Measurements from ENCODE around the gene METTL15.
"Not testable (repeated sequence)": the region's sequence is repeated elsewhere in the genome, so short reads cannot be mapped to it uniquely, and the experiment has no call there.

Gene METTL15, protein sequence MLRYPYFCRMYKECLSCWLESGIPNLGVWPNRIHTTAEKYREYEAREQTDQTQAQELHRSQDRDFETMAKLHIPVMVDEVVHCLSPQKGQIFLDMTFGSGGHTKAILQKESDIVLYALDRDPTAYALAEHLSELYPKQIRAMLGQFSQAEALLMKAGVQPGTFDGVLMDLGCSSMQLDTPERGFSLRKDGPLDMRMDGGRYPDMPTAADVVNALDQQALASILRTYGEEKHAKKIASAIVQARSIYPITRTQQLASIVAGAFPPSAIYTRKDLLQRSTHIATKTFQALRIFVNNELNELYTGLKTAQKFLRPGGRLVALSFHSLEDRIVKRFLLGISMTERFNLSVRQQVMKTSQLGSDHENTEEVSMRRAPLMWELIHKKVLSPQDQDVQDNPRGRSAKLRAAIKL

DNA sequence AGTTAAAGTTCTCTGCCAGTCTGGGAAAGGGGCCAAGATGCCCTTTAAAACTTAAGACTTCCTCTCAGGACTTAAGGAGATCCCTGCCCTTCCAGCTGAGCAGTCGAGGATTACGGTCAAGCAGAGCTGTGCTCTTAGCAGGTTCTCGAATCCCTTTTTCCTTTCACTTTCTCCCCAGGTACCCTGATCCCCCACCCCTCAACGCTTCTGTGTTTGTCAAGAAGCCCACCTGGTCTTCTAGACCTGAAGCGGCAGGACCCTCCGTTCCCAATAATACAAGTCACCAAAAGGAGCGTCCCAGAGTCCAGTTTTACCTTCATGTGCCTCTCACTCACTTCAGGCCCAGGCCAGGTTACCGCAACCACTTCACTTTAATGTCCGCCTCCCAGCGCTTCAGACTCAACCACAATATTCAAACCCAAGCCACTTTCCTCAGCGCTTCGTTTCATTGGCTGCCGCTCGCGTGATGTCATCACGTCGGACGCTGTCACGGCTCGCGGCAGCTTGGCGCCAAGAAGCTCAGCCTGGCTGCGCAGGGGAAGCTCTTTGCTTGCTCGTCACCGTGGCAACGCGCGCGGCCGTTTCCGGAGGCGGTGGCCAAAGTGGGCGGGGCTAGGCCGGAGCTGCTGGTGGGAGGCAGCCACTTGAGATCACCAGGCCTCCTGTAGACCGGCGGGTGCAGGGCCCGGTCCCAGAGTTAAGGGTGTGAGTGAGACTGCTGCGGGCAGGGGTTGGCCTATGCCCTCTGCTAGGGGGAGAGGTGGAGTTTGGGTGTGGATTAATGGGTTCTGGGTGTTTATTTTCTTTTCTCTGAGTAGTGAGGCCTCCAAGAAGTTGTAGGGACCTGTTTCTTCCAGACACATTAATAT, at the start of gene METTL15, which contains the start of gene KIF18A:
Gene METTL15 (plus strand): TSS at position 639 of the 869 bp plus-strand sequence. CDS start 4,947 bp downstream, outside the sequence.
Gene KIF18A (minus strand): TSS at position 407 of the 869 bp plus-strand sequence. CDS start 10,209 bp downstream, outside the sequence.
- FAIRE-seq: peak; percentile 99

DNA sequence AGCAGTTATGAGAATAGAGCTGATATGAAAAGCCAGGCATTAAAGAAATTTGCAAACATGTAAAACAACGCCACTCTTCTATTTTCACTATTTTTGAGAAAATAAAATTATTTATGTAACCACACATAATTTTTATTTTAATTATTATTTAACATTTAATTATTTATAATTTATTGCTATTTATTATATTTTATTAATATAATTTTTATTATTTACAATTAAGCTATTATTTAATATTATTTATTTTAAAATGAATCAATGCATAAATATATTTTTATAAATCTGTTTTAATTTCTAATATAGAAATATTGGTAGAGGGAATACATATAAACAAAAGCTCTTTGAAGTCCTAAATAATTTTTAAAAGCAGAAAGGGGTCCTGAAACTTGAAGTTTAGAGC, 36.9 kb upstream of the METTL15 start:
- FAIRE-seq: peak; percentile 95

DNA sequence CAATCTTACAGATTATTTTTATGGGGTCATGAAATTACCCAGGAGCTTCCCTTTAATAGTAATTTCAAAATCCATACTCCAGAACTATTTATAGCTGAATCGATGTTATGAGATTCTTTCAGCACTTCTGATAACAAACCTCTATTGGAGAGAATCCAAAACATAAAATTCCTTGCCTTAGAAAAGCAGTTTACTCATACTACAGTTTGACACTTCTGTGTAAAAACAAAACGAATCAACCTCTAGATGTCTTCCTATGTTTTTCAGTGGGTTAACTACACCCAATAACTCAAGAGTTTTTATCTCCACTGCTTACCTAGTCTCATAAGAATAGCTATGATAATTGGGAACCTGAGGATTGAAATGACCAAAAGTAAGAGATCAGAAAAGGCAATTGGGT, 35.9 kb upstream of the METTL15 start:
- no peak for FAIRE-seq

DNA sequence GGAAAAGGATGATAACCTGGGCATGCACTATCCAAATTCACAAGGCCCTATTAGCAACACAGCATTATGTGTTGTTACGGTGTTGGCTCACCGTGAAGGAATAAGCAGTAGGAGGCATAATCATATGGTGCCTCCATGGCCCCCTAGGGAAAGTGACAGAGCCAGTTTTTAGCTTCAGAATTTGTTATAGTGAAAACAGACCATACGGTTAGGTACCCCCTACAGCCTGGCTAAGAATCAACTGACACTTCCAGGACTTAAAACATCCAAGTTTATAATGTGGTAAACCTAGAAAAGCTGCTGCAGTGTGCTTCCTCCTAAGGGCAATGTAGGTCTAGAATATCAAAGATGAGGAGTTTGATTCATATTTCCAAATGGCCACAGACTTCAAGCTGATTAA, 30.7 kb upstream of the METTL15 start:
- FAIRE-seq: no peak

DNA sequence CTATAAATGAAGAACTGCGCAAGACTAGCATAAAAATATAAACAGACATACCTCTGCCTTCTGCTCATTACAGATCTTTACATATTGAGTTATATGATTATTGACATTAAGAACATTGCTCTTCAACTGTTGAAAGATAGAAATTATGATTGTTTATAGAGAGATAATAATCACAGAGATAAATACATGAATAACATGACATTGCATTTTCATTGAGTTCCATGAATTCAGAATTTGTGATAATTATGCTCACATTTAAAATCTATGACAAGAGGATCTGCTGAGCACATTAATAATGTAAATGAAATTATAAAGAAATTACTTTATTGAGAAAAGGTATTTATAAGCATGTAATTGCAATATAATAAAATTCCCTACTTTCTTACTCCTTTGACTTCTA, 25.1 kb upstream of the METTL15 start:
- FAIRE-seq: peak; percentile 56

DNA sequence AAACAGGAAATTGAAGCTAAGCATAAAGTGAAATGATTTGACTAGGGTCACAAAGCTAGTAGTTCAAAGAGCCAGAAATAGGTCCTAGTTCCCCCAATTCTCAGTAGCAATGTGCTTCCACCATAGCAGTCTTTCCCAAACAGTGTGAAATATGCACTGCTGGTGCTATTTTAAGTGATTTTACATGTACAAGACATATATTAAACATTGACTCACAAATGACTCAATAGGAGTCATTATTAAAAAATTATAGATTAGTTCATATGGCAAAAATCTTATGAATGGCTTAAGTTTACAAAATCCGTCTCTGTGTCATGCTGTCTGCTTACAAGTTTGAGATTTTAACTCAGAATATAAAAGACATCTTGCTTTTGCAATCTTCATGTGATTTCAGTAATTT, 21.6 kb upstream of the METTL15 start:
- FAIRE-seq: peak; percentile 13

DNA sequence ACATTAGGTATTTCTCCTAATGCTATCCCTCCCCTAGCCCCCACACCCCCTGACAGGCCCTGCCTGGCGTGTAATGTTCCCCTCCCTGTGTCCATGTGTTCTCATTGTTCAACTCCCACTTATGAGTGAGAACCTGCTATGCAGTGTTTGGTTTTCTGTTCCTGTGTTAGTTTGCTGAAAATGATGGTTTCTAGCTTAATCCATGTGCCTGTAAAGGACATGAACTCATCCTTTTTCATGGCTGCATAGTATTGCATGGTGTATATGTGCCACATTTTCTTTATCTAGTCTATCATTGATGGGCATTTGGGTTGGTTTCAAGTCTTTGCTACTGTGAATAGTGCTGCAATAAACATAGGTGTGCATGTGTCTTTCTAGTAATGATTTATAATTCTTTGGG, 21.0 kb upstream of the METTL15 start:
- not testable (repeated sequence) for FAIRE-seq

DNA sequence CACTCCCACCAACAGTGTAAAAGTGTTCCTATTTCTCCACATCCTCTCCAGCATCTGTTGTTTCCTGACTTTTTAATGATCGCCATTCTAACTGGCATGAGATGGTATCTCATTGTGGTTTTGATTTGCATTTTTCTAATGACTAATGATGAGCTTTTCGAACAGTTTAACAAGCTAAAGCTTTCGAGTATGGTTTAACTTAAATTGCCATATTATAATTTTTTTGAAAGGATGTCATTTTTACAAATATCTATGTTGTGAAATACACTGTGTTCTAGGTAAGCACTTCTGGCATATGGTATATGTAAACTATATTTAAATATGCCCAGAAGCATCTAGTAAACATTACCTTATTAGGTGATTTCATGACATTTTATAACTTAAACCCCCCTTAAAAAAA, 20.5 kb upstream of the METTL15 start:
- not testable (repeated sequence) for FAIRE-seq

DNA sequence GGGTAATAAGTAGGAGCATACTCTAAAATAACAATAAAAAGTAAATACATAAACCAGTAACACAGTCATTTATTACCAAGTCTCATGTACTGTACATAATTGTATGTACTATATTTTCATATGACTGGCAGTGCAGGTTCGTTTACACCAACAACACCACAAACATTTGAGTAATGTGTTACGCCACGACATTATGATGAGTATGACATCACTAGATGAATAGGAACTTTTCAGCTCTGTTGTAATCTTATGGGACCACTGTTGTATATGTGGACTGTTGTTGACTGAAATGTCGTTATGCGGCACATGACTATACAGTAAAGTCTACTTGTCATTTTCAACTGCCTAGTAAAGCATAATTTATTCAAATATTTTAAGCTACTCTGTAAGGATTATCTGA, 18.8 kb upstream of the METTL15 start:
- FAIRE-seq: no peak

DNA sequence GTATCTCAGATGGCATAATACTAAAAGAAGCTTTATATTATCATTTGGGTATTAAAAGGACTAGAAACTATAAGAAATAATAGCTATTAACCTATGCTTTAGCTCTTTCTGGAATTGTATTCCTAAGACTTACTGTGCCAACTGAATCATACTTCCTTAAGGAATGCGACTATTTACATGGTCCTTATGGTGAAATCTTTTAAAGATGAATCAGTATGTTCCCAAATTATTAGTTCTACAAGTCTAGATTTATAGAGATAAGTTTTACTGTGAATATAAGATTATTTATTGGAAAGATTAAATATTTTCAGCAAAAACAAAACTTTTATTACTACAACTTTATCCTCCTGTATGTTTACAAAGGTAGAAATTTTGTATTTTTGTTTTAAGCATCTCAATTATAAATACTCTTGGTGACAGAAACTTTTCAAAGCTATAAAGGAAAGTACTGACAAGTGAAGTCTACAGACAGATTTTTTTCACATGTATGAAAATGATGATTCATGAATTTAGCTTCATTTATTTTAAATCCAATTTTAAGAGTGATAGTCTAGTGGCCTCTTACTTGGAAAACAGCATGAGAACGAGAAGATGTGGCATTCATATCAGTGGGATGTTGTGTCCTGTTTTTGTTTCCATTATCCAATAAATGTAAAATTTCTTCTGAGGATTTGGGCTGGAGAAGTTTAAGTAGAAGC, 18.0 kb upstream of the METTL15 start:
- FAIRE-seq: peak; percentile 73

DNA sequence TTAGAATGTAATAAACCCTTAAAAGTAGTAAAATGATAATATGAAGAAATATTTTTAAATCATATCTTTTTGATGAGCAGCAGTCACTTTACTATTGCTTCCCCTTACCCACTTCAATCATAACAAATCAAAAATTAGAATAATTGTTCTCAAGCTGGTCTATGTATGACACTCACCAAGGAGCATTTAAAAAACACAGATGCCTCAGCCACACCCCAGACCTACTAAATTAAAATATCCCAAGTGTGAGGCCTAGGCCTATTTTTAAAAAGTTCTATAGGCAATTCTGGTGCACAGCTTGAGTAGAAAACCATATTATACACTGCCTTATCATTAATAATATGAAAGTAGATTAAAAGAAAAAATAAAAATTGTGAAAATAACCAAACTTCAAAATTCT, 15.4 kb upstream of the METTL15 start:
- no peak for FAIRE-seq

DNA sequence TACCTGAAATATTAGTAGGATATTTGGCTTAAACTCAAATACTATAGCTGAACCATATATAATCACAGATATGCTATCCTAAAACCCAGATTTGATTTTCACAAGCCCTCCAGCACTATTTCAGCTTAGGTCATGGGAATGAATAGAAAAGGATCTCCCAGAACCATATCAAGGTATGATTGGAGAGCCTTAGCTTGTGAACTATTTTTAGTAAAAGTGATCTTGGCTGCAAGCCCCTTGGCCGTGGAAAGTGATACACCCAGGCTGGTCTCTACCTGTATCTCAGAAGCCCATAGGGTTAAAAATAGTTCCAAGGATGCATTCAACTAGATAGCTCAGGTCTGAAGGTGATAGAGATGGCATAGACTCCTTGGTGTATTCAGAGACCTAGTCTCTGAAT, 9.9 kb upstream of the METTL15 start:
- FAIRE-seq: no peak

DNA sequence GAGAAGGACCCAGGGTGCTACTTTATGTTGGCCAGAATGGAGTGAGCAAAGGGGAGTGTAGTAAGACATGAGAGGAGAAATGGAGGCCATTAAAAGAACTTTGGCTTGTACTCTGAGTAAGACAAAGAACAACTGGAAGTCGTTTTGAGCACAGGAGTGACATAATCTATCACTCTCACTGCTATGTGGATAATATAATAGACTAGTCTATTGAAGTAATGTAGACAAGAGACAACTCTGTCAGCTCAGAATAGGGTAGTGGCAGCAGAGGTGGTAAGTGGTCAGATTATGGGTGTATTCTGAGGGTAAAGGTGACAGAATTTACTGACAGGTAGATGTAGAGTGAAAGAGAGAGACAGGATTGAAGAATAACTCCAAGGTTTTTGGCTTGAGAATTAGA, 8.5 kb upstream of the METTL15 start:
- no peak for FAIRE-seq

DNA sequence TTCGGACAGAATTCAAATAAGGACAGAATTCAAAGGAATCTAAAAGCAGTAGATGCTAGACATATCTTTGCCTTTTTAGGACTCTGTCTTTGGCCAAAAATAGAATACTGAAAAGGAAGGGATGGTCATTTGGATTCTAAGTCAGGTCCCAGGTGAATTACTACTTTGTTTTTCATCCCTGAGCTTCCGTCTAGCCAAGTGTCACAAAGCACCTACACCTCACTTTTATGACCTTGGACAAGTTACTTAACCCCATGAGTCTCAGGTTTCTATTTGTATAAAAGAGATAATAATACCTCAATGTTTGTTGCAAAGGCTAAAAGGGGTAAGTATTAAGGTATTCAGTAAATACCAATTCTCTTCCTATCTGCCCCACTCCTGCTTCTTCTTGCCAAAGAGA, 7.5 kb upstream of the METTL15 start:
- FAIRE-seq: no peak

DNA sequence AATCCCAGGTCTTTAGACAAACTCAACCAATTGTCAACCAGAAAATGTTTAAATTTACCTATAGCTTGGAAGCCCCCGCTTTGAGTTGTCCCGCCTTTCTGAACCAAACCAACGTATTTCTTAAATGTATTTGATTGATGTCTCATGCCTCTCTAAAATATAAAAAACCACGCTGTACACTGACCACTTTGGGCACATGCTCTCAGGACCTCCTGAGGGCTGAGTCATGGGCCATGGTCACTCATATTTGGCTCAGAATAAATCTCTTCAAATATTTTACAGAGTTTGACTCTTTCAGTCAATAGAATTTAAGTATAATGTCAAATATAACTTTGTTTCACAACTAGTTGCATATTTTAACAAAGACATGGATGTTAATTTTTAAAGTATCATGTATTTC, 5.9 kb upstream of the METTL15 start:
- not testable (repeated sequence) for FAIRE-seq

DNA sequence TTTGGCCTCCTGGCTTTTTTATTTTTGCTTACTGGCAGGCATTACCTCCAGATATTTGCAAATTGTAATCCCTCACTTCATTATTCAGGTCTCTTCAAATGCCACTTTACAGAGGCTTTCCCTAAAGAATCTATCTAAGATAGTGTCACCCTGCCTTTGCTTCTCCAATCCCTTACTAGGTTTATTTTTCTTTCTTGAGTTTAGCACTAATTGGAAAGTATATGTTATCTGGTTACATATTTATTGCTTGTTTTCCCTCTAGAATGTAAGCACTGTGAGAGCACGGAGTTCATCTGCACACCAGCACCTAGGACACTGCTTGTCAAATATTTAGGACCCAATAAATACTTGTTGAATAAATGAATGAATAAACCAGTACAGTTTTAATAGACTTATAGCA, 3.8 kb upstream of the METTL15 start:
- no peak for FAIRE-seq

DNA sequence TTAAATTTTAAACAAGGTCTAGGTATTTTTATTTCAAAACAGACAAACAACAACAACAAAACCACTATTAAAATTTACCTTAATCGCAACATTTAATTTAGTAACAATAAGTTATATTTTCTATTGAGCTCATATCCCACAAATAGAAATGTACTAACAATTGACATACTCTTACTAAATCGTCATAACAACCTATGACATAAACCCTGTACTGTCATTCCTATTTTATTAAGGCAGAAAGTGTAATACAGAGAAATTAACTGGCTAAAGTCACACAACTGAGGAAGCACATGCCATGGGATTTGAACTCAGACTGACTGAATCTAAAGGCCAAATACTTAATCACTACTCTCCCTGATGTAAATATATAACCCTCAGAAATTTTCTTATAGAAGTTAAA, 3.2 kb upstream of the METTL15 start:
- peak; percentile 68 for FAIRE-seq

DNA sequence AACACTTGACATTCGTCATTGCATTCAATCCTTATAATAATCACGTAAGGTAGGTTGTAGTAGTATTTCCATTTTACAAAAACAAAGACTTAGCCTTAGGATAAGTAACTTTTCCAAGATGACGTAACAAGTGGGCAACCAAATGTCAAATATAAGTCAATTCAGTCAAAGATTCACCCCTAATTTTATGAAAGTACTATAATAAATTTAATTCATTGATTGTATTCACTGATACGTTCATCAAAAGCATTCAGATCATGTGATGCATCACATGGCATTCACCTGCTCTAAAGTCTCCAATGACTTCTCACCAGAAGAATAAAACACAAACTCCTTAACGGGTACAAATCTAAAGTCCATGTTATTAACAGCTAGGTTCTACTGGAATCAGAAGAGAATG, 2.3 kb upstream of the METTL15 start:
- FAIRE-seq: no peak

DNA sequence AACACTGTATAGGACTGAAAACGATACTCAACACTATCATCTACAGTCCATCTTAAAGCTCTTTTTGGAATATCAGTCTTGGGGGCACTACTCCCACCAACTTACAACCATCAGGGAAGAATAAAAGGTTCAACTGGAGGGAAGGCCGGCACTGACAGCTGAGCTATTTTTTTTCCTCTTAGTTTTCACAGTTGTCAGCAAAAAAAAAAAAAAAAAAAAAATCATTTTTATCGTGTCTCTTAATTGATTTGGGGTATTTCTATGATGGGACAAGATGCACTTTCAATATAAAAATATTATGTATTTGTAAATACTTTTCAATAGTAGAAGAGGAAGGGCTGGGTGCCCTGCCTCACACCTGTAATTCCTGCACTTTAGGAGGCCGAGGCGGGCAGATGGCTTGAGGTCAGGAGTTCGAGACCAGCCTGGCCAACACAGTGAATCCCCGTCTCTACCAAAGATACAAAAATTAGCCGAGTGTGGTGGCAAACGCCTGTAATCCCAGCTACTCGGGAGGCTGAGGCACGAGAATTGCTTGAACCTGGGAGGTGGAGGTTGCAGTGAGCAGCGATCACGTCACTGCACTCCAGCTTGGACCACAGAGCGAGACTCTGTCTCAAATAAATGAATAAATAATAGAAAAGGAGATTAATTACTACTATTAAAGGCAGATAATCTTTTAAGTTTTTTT, 1.7 kb upstream of the METTL15 start:
- FAIRE-seq: no peak

DNA sequence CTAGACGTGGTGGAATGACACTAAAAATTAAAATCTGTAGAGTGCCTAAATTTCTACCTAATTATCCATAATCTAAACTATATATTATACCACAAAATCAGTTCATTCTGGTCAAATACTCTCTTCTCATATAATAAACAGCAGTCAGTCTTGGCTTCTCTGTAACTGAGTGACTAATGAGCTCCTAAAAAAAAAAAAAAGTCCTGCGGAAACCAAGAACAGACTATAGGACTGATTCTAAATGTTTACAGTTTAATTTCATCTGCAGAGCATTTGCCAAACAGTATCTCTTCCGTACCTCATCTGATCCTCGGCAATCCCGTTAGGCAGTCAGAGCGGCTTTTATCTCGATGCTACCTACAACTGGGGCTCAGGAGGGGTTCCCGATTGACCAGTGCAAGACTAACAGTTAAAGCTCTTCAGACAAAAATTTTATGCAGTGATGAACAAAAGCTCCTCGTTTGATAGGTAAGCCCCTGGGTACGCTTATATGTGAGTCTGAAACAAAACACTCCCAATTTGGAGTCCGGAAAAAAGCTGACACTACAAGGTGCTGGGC, 918 bp upstream of the METTL15 start:
- FAIRE-seq: no peak

DNA sequence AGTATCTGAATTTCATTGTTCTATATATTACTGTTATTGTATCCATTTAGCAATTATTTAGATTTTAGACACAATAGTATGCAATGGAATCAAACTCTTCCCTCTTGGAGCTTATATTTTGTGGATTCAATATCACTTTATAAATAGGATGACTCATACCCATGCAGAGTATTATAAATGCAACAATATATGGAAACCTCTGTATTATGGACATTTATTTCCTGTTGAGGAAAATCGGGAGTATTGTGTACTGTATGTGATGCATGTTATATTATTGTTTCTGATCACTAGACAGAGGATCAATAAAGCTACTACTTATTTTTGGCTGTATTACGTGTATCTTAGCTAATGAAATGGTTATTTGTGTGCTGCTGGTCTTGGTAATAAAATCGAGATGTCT, 770 bp downstream of the METTL15 start:
- FAIRE-seq: no peak

DNA sequence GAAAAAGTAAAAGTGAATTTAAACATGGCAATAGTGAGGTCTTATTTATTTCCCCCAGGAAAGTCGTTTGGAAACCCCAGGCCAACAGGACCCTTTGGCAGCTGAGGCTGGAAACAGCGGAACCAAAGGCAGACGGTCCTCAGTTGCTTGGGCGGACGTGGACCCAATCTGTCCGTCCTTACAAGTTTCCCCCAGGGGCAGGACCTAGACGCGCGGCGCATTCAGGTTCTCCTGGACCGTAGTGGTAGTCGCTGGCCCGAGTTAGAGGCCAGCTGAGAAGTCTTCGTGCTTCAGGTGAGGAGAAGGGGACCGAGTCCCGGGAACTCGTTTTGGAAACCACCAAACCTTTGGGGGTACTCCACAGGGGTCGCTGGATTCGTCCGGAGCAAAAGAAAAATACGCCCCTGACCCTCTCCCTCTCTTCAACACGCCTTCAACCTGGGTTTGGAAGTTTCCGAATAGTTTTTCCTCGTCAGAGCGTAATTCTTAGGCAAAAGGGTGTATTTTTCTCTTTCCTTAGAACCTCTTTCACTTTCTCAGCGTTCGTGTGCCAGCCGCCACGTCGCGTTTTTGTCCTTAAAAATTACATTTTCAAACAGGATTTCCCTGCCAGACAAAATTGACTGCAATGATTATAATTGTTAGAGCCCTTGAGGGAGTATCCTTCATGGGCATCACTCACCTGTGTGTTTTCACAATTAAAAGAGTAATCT, 2.1 kb downstream of the METTL15 start:
- FAIRE-seq: no peak
